Stimulated activated CD4-positive, alpha-beta T cell treated with anti-CD3 and anti-CD28 coated beads, Interleukin-1b, Interleukin-23, amount 100 ng/mL, for 48 hours (primary cell): Measurements from ENCODE around the gene CACUL1.

Experiments used
- DNase-seq: peaks from one replicate; pipeline ENCODE4 v3.0.0-alpha.2; 2020

The CACUL1 gene

DNA sequence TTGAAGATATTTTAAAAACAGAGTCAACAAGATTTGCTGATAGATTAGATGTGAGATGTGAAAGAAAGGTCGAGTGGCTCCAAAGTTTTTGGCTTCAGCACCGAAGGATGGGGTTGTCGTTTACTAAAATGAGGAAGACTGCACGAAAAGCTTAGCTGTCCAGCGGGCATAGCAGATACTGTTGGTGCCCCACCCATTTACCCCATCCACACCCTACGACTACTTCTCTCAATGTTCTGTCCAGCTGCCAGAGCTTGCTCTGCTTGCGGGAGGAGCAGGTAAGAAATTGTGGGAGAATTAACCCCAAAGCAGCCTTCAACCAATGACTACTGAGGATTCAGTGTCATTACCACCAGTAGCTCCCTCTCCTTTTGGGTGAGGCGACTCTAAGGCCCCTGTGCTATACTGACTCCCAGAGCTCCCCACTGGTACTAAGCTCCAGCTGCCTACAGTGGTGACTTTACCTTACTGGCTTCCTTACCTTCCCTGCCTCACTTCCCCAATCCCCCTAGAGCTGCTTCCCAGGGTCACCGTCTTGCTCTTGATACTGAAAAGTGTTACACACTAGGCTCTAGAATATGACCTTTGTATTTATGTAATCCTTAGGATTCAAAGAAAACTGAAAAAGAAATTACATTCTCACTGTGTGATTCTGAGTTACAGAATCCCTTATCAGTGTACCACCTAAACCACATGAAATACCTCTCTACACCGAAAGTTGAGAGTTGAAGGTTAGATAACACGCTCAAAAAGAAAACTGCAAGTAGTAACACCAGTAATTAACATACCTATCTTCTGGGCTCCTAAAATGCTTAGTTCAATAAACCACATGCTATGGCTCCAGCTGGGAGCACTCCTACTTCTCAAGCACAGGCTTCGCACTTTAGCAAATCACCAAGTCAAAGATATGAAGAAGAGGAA lies 22.3 kb downstream of the CACUL1 start:
- no peak for DNase-seq

DNA sequence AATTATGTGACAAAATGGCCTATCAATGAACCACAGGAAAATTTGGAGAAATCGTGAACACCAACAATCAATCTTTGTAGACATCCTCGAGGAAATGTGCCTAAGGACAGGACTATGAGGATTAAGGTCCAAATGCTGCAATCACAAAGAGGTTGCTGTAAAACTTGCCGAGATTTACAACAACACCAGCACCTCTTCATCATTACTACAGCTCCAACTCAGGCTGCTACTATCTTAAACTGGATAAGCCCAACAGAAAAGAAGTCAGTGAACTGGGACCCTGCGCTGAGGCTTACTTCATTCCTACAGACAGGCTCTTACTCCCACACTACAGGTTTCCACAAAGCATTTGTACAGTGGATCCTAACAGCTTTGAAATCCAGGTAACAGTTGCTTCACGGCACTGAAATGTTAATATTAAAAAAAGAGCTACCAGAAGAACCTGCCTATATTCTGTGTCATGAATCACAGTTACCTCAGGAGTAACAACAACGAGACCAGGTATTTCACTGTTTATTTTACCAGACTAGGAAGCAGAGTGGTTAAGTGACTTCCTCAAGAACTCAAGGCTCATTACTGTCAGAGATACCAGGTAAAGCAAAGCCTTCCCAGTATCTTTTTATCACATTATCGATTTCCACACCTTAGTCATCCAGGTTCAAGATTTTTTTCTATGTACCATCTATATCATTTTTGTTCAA lies 23.9 kb downstream of the CACUL1 start:
- DNase-seq, result no peak

- no peak for DNase-seq
These were observed 25.0 kb downstream of the CACUL1 start for GRCh38 chr10:118729641-118730258.

DNA sequence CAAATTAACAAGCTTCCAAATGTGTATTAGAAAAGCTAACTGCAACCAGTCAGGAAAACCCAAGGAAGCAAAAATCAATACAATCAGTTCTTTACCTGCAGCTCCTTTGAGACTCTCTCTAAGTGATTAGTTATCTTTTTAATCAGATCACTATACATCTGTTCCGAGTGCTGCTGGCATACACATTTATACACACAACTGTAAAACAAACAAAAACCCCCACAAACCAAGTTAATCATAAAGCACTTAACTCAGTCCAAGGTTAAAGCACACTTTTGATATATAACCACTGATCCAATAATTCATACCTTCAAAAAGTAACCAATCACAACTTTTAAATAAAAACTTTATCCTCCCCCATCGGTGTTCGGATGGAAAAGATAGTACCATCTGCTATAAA lies 25.6 kb downstream of the CACUL1 start:
- no peak for DNase-seq

GRCh38 chr10:118725886-118726500 lies 28.8 kb downstream of the CACUL1 start:
- no peak for DNase-seq

DNA sequence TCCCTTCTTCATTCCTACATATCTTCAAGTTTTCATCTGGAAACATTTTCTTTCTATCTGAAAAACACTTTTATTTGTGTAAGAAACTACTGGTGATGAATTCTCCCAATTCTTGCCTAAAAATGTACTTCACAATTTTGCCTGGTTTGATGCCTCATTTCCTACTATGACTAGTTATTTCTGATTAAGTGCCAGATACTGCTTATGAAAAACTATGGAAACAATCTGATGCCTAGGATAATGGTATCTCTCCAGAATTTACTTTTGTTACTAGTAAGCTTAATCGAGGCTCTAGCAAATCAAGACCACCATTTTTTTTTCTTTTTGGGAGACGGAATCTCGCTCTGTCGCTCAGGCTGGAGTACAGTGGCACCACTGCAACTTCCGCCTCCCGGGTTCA lies 31.3 kb downstream of the CACUL1 start:
- DNase-seq, result no peak

GRCh38 chr10:118721539-118721876 lies 33.3 kb downstream of the CACUL1 start:
- no peak for DNase-seq

DNA sequence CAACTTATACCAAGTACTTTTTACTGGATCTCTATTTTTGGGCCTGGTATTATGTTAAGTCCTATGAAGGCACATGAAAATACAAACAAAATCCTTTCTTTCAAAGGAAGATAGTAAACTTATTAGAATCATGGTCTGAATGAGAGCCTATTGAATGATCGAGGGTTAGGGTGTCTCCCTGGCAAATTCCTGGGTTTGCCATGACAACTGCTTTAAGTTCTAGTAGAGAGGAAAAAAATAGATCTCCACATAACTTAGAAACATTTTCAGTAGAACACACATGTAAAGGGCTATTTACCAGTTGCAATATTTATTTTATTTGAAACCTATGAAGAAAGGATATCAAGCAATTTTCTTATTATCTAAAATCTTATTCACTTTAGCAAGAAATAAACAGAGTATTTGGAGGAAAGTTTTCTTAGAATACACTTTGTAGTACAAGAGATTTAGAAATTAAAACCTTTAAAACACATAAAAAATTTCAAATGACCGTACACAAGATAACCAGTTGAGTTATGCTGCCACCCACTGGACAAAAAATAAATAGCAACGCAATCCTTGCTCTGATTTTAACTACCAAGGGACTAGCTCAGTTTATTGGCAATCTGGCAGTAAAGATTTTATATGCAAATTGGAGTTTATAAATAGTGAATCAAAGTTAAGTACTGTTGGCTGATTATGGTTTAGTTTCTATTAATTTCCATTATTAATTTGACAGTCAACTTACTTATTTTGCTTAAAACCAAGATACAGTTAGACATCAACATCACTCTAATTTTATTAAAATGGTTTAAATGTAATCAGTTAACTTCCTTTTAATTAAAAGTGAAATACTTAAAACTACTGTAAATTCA lies 33.9 kb downstream of the CACUL1 start:
- peak; percentile 27 for DNase-seq

GRCh38 chr10:118714366-118714765 lies 40.4 kb downstream of the CACUL1 start:
- DNase-seq, result no peak

DNA sequence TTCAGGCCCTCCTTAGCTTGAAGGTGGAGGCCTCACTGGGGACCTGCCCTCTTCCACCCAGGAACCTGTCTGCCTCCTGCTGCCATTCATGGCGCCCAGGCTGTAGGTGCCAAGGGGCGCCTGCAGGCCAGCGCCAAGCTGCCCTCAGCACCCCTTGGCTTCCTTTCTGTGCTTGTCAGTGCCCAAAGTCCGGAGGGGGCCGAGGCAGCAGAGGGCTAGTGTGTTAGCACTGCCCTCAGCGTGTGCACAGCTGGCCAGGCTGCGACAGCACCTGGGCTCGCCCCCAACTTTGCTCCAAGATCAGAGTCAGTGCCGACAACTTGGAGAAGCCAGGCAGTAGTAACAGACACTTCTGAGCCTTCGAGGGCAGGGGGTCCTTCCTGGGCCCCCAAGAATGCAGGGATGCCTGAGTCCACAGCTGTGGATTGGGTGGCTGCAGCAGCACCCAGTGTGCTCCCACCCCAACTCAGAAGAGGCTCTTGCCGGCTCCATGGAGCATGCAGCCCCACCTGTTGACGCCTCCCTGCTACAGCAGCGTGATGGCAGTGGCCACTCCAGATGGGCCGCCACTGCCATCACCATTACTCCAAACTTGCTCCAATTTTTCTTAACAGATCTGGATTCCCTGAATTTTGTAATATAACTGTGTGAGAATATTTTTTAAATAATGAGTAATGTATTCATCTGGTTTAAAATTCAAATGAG lies 41.7 kb downstream of the CACUL1 start:
- DNase-seq, result no peak

DNA sequence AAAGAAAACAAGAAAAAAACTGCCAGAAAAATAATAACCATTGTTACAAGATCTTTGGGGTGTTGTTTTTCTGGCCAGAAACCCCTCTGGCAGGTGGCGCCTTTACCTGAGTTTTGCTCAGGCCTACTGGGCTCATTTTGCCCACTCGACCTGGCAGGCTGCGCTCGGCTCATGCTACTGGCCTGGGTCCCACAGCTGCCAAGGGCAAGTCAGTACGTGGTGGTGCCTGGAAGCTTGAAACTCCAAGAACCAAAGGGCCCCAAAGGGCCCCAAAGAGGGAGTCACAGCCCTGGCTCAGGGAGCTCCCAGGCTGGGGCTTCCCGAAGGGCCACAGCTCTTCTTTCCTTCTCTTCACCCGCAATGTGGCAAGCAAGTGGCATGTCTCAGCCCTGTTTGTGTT lies 42.7 kb downstream of the CACUL1 start:
- DNase-seq, result no peak

DNA sequence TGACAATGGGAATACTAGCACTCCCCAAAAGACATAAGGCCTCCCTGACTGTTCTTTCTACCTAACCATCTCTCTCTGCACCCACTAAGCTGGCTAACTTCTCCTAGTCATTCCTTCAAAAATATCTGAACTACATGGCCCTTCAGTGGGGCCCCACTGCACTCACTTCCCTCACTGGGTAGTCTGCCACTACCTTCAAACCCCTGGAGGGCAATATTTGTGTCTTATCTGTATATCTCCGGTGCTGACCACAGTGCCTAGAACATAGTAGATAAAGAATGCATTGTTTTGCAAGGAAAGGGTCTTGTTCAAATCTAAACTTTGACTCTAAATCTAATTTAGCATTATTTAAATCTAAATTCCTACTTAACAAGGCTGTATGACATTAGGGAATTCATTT lies 44.3 kb downstream of the CACUL1 start:
- DNase-seq, result no peak

- DNase-seq, result no peak
These were observed 46.2 kb downstream of the CACUL1 start for GRCh38 chr10:118708571-118708970.

DNA sequence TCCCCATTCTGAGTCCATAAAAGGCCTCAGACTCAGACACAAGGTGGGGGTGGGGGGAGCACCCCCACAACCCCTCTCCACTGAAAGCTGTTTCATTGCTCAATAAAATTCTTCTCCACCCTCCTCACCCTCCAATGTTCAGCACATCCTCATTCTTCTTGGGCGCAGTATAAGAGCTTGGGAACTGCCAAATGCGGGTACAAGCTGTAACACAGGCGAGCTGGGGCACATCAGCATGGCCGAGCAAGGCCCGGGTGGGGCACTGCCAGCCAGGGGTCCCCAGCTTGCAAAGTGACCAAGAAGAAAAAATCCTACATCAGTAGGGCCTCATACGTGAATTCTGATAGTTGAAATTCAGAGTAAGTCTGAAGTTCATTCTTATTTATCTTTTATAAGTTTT lies 50.1 kb downstream of the CACUL1 start:
- DNase-seq, result no peak

DNA sequence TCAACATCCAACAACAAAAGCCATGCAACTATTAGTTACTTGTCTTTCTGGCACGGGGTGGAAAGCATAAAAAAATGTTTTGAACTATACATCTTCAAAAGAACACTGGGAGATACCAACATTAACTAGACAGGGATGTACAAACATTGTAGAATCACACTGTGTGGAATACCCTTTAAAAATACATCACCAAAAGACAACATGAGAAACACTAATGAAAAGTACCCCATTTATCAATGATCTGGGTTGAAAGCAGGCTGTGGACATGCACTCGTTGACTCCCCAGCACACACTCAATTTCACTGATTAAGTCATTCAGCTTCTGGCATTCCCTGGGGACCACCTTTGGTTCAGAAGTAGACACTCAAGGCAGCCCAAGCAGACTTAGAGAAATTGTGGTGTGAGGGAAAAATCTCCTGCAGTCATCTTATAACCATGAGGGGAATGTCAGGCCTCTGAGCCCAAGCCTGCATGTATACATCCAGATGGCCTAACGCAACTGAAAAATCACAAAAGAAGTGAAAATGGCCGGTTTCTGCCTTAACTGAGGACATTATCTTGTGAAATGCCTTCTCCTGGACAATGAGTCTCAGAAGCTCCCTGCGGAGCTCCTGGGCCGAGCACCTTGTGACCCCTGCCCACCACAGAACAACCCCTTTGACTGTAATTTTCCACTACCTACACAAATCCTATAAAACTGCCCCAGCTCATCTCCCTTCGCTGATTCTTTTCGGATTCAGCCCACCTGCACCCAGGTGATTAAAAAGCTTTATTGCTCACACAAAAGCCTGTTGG lies 53.0 kb downstream of the CACUL1 start:
- DNase-seq, result no peak

DNA sequence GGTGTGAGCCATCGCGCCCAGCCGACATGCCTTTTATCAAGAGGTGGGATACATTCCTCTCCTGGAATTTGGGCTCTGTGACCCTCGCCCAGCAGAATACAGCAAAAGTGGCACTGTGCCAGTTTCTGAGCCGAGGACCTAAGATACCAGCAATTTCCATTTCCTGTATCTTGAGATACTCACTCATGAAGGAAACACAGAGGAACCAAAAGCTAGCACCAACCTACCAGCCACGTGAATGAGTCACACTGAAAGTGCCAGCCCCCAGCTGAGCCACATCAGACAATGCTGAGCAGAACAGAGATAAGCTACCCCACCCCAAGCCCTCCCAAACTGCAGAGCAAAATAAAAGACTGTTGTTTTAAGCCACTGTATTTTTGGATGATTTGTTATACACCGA lies 56.3 kb downstream of the CACUL1 start:
- peak; percentile 84 for DNase-seq

DNA sequence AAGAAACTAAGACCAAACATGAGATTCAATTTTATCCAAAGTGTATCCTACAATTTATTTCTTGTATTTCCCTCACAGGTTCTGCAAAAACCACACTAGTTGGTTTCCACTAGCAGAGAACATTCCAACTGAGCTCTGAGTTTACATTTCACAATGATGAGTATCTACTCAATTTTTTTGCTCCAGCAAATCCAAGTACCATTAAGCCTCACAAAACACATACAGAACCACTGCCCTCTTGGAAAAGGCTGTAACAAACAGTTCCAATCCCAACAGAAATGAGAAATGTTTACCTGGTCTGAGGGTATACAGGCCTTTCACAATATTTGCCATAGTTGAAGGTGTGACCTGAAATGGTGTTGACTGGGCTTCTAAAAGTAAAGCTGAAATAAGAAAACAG lies 59.9 kb downstream of the CACUL1 start:
- no peak for DNase-seq

- no peak for DNase-seq
These were observed 61.9 kb downstream of the CACUL1 start for GRCh38 chr10:118692872-118693271.

GRCh38 chr10:118689070-118689858 lies 65.5 kb downstream of the CACUL1 start:
- no peak for DNase-seq

- no peak for DNase-seq
These were observed 67.3 kb downstream of the CACUL1 start for GRCh38 chr10:118687472-118687871.
